ENCODE results near the gene ACTN2.

ACTN2 gene

GRCh38 chr1:236760480-236760879 lies 74.2 kb downstream of the ACTN2 start:
- peaks cover 0 to 41% of the 10 kb centered on the region in 2 experiments; a peak in 2 of 3 replicates for H3K36me3 ChIP-seq (ENCODE audit: control insufficient read depth in 2 of 2, insufficient read depth in 1 of 2, low read length in 2 of 2)
- TF ChIP-seq ZNF211 (tag by site-specific recombination; IDR thresholded peaks at IDR 0.05; ENCODE audit: low read depth) (no peak), ZNF37A (tag by site-specific recombination; IDR thresholded peaks at IDR 0.05) (no peak), KLF7 (tag by site-specific recombination; IDR thresholded peaks at IDR 0.05; ENCODE audit: borderline replicate concordance) (no peak), HOXC10 (CRISPR knock-in tag; IDR thresholded peaks at IDR 0.05) (no peak), TCF7L2 (IDR thresholded peaks at IDR 0.05; ENCODE audit: borderline replicate concordance, low read depth, low read length) (no peak), PRDM6 (tag by site-specific recombination; IDR thresholded peaks at IDR 0.05) (no peak), ZNF510 (tag by site-specific recombination; IDR thresholded peaks at IDR 0.05; ENCODE audit: insufficient replicate concordance) (no peak), ZNF785 (tag by site-specific recombination; IDR thresholded peaks at IDR 0.05) (no peak), SCRT1 (tag by site-specific recombination; IDR thresholded peaks at IDR 0.05; ENCODE audit: borderline replicate concordance) (no peak)
- no peaks in the 10 kb centered on the region for H3K9me3 ChIP-seq (ENCODE audit: control insufficient read depth, insufficient read depth, low read depth, low read length)
- no peak overlapping the region for H3K4me3 ChIP-seq (ENCODE audit: low read depth, low read length)
- H3K4me1 ChIP-seq (ENCODE audit: control insufficient read depth, insufficient read depth, low read length) = no peaks in the 10 kb centered on the region
- ChIA-PET CTCF (interaction anchor here (0.7 to 4.5 kb wide), 19 partner anchors 10 to 803 kb away, joined by 3 to 77 read pairs (median 7); partner anchors contain the start of genes HEATR1 and MTR), POLR2A (no interaction called here)
- H3K27ac ChIP-seq (ENCODE audit: extremely low read depth, low read depth, low read length) = no peak overlapping the region

GRCh38 chr1:236760986-236761385 lies 74.7 kb downstream of the ACTN2 start:
- no peaks in the 10 kb centered on the region for H3K4me1 ChIP-seq (ENCODE audit: control insufficient read depth, insufficient read depth, low read length)
- ChIA-PET POLR2A (no interaction called here), CTCF (interaction anchor here (0.7 to 4.5 kb wide), 7 partner anchors 12 to 803 kb away, joined by 3 to 77 read pairs (median 14); partner anchors contain the start of gene MTR)
- H3K36me3 ChIP-seq (ENCODE audit: control insufficient read depth in 2 of 2, insufficient read depth in 1 of 2, low read length in 2 of 2) = peaks cover 0 to 41% of the 10 kb centered on the region in 2 experiments; a peak in 2 of 3 replicates
- no peak overlapping the region for H3K4me3 ChIP-seq (ENCODE audit: low read depth, low read length)
- H3K9me3 ChIP-seq (ENCODE audit: control insufficient read depth, insufficient read depth, low read depth, low read length) = no peaks in the 10 kb centered on the region
- TF ChIP-seq ZNF670 (tag by site-specific recombination; IDR thresholded peaks at IDR 0.05; ENCODE audit: low read depth) (no peak), ZNF239 (tag by site-specific recombination; IDR thresholded peaks at IDR 0.05) (peak; percentile 52; the same call in 1 of the 2 replicates)
- no peak overlapping the region for H3K27ac ChIP-seq (ENCODE audit: extremely low read depth, low read depth, low read length)

- H3K9me3 ChIP-seq (ENCODE audit: control insufficient read depth, insufficient read depth, low read depth, low read length) = no peaks in the 10 kb centered on the region
- no peak overlapping the region for H3K4me3 ChIP-seq (ENCODE audit: low read depth, low read length)
- H3K36me3 ChIP-seq (ENCODE audit: control insufficient read depth in 2 of 2, insufficient read depth in 1 of 2, low read length in 2 of 2) = peaks cover 0 to 41% of the 10 kb centered on the region in 2 experiments; a peak in 2 of 3 replicates
- H3K4me1 ChIP-seq (ENCODE audit: control insufficient read depth, insufficient read depth, low read length) = no peaks in the 10 kb centered on the region
- ChIA-PET CTCF (interaction anchor here (0.7 to 4.5 kb wide), 6 partner anchors 12 to 626 kb away, joined by 3 to 77 read pairs (median 3); no protein-coding TSS in a partner anchor), POLR2A (no interaction called here)
- TF ChIP-seq ZNF548 (tag by site-specific recombination; IDR thresholded peaks at IDR 0.05) (no peak), ZNF311 (tag by site-specific recombination; IDR thresholded peaks at IDR 0.05; ENCODE audit: borderline replicate concordance) (no peak), KLF16 (tag by site-specific recombination; IDR thresholded peaks at IDR 0.05) (no peak), BCL6B (tag by site-specific recombination; IDR thresholded peaks at IDR 0.05) (no peak), BCL11B (tag by site-specific recombination; IDR thresholded peaks at IDR 0.05; ENCODE audit: low read depth) (no peak), ZNF571 (tag by site-specific recombination; IDR thresholded peaks at IDR 0.05) (no peak), ZNF639 (tag by site-specific recombination; IDR thresholded peaks at IDR 0.05) (no peak), ZNF596 (tag by site-specific recombination; IDR thresholded peaks at IDR 0.05) (no peak), ZNF354C (tag by site-specific recombination; IDR thresholded peaks at IDR 0.05; ENCODE audit: borderline replicate concordance, low read depth) (no peak), ZNF513 (tag by site-specific recombination; IDR thresholded peaks at IDR 0.05) (no peak), ZNF776 (tag by site-specific recombination; IDR thresholded peaks at IDR 0.05; ENCODE audit: borderline replicate concordance) (no peak), SALL2 (tag by site-specific recombination; IDR thresholded peaks at IDR 0.05; ENCODE audit: borderline replicate concordance) (no peak), ZNF530 (tag by site-specific recombination; IDR thresholded peaks at IDR 0.05; ENCODE audit: low read depth) (no peak)
- no peak overlapping the region for H3K27ac ChIP-seq (ENCODE audit: extremely low read depth, low read depth, low read length)
Measured at GRCh38 chr1:236761397-236762132, 75.3 kb downstream of the ACTN2 start.
